Ectodermal cell (in vitro differentiated cells): ENCODE results near the gene MYO10.

Experiments used
- H3K27ac ChIP-seq: 2 replicates; pipeline ENCODE4 v1.7.0; 2013; ENCODE audit warnings: mild to moderate bottlenecking, low read depth, low read length; ENCODE audit not compliant: insufficient read depth, poor library complexity, severe bottlenecking
- H3K27me3 ChIP-seq: 2 replicates; pipeline ENCODE4 v1.7.0; 2013; ENCODE audit warnings: mild to moderate bottlenecking, low read length; ENCODE audit not compliant: insufficient read depth, control insufficient read depth, poor library complexity, severe bottlenecking
- H3K36me3 ChIP-seq: one replicate; pipeline ENCODE4 v1.7.0; 2013; ENCODE audit warnings: low read length; ENCODE audit not compliant: control insufficient read depth, insufficient read depth
- H3K4me1 ChIP-seq: one replicate; pipeline ENCODE4 v1.7.0; 2013; ENCODE audit warnings: low read length; ENCODE audit not compliant: control insufficient read depth, insufficient read depth
- H3K4me3 ChIP-seq: 2 replicates; pipeline ENCODE4 v1.7.0; 2013; ENCODE audit warnings: low read depth, low read length, control low read depth; ENCODE audit not compliant: insufficient read depth
- H3K9me3 ChIP-seq: 2 replicates; pipeline ENCODE4 v1.7.0; 2013; ENCODE audit warnings: mild to moderate bottlenecking, low read length, moderate library complexity; ENCODE audit not compliant: control insufficient read depth
- WGBS, 2 experiments: methylation state at CpG; one replicate each; pipeline ENCODE4 v1.1.7; 2013; ENCODE audit warnings: missing lambda C conversion rate in 2 of 2; 5-methylcytosine and 5-hydroxymethylcytosine counted together

MYO10 gene

DNA sequence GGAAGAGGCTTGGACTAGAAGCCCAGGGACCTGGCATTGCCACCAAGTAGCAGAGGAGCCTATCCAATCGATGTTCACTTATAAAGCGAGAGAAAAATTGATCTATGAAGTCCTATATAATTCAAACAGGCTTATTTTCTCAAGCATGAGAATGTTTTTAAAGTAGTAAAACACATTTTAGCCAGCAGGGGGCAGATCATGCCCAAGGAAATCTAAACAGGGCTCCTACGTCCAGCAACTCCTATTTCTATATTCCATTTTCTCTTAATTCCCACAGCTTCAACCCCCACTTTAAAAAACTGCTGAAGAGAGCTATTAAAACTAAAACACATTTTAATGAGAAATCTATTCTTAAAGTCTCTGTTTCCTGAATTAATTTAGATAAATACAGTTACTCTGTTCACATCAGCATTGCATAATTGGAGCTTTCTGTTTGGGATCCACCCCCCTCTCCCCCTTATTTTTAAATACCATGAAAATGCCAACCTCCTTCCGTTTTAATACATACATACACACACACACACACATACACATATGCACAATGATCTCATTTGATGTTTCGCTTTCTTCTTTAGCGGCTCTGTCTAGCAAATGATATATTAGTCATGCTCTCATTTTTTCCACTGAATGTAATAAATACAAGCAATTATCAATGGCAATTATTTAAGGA lies 144.9 kb downstream of the MYO10 start:
- Histone ChIP-seq H3K9me3 (no peaks in the 10 kb centered on the region), H3K4me1 (no peaks in the 10 kb centered on the region), H3K36me3 (no peaks in the 10 kb centered on the region), H3K27ac (no peak overlapping the region), H3K4me3 (no peak overlapping the region), H3K27me3 (no peaks in the 10 kb centered on the region)
- 54 to 58% methylated on average over 4 to 6 of the region's 6 CpGs for WGBS, 2 experiments

DNA sequence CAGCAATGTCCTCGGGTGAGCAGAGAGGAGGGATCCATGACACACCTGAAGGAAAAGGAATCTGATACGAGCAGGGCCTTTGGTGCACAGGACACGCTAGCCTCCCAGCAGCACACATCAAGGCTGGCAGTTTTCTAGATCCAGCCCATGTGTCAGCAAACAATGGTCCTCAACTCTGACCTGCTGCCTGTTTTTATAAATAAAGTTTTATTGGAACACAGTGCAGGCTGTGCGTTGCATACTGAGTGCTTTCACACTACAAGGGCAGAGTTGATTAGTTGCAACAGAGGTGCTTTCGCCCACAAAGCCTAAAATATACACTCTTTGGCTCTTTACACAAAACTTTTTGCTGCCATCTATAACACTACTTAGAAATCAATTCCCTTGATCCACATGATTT lies 147.1 kb downstream of the MYO10 start:
- 84 to 86% methylated on average over 5 of the region's 5 CpGs for WGBS, 2 experiments
- H3K36me3 ChIP-seq, result no peaks in the 10 kb centered on the region
- H3K27me3 ChIP-seq, result no peaks in the 10 kb centered on the region
- H3K4me3 ChIP-seq, result no peak overlapping the region
- H3K9me3 ChIP-seq, result no peaks in the 10 kb centered on the region
- H3K4me1 ChIP-seq, result no peaks in the 10 kb centered on the region
- H3K27ac ChIP-seq, result no peak overlapping the region

DNA sequence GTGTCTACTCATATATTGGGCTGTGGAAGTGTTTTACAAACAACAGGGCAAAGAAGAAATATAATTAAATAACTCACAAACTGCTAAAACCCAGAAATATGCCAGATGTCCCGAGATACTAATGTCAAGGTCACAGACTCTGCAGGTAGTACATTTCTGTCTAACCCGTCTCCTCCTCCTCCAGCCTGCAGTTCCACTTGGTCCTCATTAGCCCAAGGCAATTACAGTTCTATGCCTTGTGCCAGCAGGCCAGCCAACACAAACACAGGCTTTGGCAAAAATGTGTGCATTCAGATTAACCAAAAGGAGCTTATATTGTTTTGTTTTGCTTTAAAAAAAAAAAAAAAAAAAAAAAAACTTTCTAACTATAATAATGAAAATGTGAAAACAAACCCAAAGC lies 148.8 kb downstream of the MYO10 start:
- 89 to 97% methylated on average over 2 of the region's 2 CpGs for WGBS, 2 experiments
- no peaks in the 10 kb centered on the region for H3K4me1 ChIP-seq
- H3K4me3 ChIP-seq, result no peak overlapping the region
- no peaks in the 10 kb centered on the region for H3K9me3 ChIP-seq
- no peaks in the 10 kb centered on the region for H3K27me3 ChIP-seq
- H3K36me3 ChIP-seq, result no peaks in the 10 kb centered on the region
- no peak overlapping the region for H3K27ac ChIP-seq

DNA sequence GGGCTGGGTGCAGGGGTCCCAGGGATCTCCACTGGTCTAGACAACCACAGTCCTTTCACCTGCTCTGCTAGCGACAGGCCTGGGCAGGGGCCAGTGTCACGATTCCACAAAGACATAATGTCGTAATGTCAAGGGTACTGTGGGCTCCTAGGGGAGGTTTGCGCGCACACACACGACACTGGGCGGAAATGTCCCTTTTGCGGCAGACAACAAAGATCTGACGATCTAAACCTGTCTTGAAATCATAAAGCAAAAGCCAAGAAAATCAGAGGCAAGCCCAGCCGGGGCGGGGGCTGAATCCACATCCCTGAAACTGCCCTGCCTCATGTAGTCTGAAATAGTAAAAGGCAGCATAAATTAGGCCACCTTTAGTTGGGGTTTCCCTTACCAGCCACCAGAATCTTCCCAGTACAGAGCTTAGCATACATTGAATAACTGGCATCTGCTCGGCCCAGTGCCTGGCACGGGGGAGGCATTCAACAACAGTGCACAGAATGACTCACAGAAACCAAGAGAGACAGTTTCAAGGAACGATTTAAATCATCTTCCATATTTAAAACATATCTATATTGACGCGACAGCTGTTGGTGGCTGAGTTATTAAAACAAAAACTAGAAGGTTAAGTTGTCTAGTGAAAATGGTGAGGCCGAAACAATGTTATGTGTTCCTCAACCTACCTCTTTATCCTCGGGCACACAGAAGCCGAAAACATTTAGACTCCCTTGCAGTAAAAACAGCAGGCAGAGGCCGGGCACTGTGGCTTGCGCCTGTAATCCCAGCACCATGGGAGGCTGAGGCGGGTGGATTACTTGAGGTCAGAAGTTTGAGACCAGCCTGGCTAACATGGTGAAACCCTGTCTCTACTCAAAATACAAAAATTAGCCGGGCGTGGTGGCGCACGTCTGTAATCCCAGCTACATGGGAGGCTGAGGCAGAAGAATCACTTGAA lies 151.0 kb downstream of the MYO10 start:
- H3K27ac ChIP-seq, result no peak overlapping the region
- WGBS, 2 experiments, result 77 to 79% methylated on average over 22 to 25 of the region's 26 CpGs

DNA sequence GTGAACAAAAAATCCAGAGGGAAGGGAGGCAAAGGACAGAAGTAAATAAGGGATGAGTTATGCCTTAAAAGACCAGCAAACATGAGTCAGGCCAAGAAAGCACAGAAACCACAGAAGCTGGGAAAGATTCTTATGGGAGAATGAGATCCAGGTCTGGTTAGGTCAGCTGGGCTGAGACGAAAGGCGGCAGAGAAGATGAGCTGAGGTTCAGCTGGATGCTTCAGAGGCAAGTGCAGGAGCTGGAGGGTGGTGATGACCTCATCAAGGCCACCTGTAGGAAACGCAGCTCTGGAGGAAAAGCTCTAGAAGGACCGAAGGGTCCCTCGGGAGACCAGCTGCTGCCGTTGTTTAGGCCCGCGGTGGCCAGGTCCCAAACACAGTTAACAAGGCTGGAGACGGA lies 152.0 kb downstream of the MYO10 start:
- no peaks in the 10 kb centered on the region for H3K4me1 ChIP-seq
- H3K4me3 ChIP-seq, result no peak overlapping the region
- H3K36me3 ChIP-seq, result no peaks in the 10 kb centered on the region
- no peaks in the 10 kb centered on the region for H3K9me3 ChIP-seq
- no peak overlapping the region for H3K27ac ChIP-seq
- WGBS, 2 experiments, result 95 to 96% methylated on average over 9 of the region's 9 CpGs
- H3K27me3 ChIP-seq, result no peaks in the 10 kb centered on the region

More for the DNA sequence above, 151.0 kb downstream of the MYO10 start:
- Histone ChIP-seq H3K36me3 (no peaks in the 10 kb centered on the region), H3K4me3 (no peak overlapping the region), H3K27me3 (no peaks in the 10 kb centered on the region), H3K9me3 (no peaks in the 10 kb centered on the region), H3K4me1 (no peaks in the 10 kb centered on the region)

DNA sequence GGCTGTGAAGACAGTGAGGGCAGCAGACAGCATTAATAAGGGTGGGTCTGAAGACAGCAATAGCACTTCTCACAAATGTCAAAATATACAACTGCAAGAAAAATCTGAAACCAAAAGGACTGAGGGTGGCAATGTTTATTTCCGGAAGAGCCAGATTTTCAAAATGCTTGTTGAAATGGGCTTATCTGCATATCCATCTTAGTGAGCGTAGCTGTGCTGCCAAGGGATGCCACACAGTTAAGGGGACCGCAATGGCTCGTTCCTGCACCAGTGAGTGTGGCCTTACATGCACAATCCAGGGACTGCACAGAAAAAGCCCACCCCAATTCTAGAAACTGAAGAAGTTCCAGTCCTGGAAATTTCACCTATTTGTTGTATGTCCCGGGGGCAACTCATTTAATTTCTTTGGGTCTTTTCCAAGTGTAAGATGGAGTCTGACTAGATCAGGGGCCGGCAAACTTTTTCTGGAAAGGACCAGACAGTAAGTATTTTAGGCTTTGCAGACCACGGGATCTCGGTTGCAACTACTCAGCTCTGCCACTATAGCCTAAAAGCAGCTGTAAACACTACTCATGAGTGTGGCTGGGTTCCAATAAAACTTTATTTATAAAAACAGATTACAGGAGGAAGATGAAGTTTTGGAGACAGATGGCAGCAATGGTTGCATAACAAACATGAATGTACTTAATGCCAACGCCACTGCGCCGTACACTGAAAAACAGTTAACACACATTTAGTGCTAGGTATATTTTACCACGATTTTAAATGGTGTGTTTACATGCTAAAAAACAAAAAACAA lies 154.1 kb downstream of the MYO10 start:
- H3K4me3 ChIP-seq, result no peak overlapping the region
- WGBS, 2 experiments, result 94 to 95% methylated on average over 12 of the region's 12 CpGs
- no peaks in the 10 kb centered on the region for H3K36me3 ChIP-seq
- H3K27ac ChIP-seq, result no peak overlapping the region
- H3K4me1 ChIP-seq, result no peaks in the 10 kb centered on the region
- no peaks in the 10 kb centered on the region for H3K27me3 ChIP-seq
- no peaks in the 10 kb centered on the region for H3K9me3 ChIP-seq

DNA sequence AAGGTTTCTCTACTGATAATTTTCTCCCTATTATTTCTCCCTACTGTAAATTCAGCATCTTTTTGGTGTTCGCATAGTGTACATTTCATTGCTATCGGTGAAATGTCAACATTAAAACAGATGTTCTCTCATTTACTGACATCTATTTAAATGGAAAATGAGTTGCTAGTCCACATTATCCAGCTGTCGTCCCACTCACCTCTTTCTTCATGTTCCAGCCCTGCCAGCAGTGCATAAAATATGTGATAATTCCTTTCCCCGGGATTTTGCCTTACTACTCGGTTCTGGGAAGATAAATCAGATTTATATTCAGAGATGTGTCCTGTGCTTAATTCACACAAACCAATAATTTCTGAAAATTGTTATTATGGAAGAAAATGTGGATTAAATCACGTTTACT lies 155.8 kb downstream of the MYO10 start:
- no peaks in the 10 kb centered on the region for H3K36me3 ChIP-seq

DNA sequence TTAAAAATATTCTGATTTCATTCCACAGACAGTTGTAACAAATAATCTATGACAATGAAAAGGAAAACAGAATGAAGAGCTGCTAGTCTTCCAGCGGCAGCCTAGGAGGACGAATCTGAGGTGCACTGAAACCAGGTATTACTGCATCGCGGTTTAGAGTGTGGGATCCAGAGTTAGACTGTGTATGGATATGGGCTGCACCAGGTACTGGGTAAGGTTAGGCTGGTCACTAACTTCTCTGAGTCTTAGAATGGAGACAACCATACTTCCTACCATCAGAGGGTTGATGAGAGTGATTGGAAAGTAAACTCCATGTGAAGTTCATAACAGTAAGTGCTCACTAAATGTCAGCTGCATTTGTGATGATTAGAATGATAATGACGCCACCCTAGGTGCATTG lies 158.7 kb downstream of the MYO10 start:
- Histone ChIP-seq H3K36me3 (no peaks in the 10 kb centered on the region), H3K27me3 (no peaks in the 10 kb centered on the region), H3K4me1 (peaks cover 5% of the 10 kb centered on the region), H3K4me3 (no peak overlapping the region), H3K9me3 (no peaks in the 10 kb centered on the region), H3K27ac (no peak overlapping the region)
- WGBS, 2 experiments, result 86 to 94% methylated on average over 5 of the region's 5 CpGs

More for the DNA sequence above, 155.8 kb downstream of the MYO10 start:
- WGBS, 2 experiments, result 98% methylated on average over 4 to 6 of the region's 6 CpGs
- Histone ChIP-seq H3K27me3 (no peaks in the 10 kb centered on the region), H3K9me3 (no peaks in the 10 kb centered on the region), H3K4me3 (no peak overlapping the region), H3K27ac (no peak overlapping the region), H3K4me1 (no peaks in the 10 kb centered on the region)

DNA sequence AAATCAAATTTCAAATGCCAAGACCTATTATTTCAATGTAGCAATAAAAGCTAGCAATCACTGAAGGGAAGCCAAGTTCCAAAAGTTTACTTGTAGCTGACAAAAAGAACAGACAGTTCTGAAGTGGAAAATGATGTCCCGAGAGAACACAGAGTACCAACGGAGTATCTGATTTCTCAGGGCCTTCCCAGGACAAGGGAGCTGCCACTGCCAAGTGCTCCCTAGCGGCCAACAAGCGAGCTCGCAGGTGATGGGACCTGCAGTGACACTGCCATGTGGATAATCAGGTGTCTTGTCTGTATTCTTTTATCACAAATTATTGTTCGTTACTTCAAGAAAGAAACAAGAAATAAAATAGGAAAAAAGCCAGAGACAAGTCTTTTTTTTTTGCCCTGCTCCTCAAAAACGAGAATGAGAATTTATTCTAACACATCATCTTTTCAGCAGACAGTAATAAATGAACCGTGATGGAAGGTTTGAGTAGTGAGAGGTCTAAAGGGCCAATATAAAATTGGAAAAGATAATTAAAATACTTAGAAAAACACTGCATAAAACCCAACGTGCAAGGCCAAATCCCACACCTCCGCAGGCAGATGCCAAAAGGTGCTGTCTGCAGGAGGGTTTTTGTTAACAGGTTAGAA lies 159.4 kb downstream of the MYO10 start:
- H3K4me1 ChIP-seq, result peaks cover 5% of the 10 kb centered on the region
- no peak overlapping the region for H3K4me3 ChIP-seq
- WGBS, 2 experiments, result 56 to 61% methylated on average over 8 to 9 of the region's 10 CpGs
- H3K9me3 ChIP-seq, result no peaks in the 10 kb centered on the region
- no peaks in the 10 kb centered on the region for H3K27me3 ChIP-seq
- no peak overlapping the region for H3K27ac ChIP-seq
- no peaks in the 10 kb centered on the region for H3K36me3 ChIP-seq
